Hematopoietic multipotent progenitor cell treated with erythropoietin and hydrocortisone succinate and interleukin-3 and kit ligand, for 6 days (in vitro differentiated cells): Measurements from ENCODE around the gene ARL15.
A peak's percentile ranks its signal among the peaks of the same experiment; 100 is the strongest.

Experiments
- DNase-seq: peaks from one replicate; pipeline ENCODE4 v3.0.0-alpha.2; 2015

ARL15 gene

DNA sequence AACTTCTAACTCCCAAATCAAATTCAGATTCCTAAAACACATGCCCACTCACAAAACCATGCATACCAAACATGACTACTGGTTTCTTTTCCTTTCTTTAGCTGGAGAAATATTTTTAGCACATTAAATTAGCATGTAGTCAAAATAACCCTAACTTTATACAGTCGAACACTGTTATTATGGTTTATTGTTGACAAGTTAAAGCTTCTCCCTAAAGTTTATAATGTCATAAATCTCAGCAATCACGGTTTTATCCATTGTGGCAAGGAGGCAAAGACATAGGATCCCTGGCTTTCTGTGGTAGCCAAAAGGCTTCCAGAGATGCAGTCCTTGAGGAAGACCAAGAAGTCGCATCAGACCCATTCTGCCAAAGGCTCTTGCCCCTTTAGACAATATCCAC is 27.5 kb downstream of the ARL15 start:
- no peak for DNase-seq

- no peak for DNase-seq
Measured at GRCh38 chr5:54281960-54282692, 28.2 kb downstream of the ARL15 start.

- no peak for DNase-seq
Measured at GRCh38 chr5:54279960-54280359, 30.4 kb downstream of the ARL15 start.

DNA sequence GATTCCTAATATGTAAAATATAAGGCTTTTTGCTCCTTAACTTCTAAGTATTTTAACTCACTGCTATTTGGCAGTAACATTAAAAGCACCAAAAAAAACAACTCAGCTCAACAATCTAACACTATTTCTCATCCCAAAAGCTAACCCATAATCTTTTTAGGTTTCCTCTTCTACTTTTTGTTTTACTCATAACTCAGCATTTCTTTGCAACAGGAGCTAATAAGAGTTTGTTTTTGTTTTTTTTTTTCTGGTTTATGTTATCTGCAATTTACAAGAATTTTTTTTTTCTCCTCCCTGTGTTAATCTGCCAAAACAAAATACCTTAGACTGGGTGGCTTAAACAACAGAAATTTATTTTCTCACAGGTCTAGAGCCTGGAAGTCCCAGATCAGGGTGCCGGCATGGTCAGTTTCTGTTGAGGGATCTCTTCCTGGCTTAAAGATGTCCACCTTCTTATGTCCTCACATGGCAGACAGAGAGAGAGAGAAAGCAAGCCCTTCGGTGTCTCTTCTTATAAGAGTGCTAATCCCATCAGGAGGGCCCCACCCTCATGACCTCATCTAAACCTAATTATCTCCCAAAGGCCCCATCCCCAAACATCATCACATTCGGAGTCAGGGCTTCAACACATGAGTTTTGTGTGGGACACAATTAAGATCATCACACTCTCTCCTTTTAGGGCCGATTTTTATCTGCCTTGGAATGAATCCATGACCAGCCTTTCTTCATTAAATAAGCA is 31.2 kb downstream of the ARL15 start:
- DNase-seq = no peak

- DNase-seq = no peak
Measured at GRCh38 chr5:54278036-54278830, 32.1 kb downstream of the ARL15 start.

DNA sequence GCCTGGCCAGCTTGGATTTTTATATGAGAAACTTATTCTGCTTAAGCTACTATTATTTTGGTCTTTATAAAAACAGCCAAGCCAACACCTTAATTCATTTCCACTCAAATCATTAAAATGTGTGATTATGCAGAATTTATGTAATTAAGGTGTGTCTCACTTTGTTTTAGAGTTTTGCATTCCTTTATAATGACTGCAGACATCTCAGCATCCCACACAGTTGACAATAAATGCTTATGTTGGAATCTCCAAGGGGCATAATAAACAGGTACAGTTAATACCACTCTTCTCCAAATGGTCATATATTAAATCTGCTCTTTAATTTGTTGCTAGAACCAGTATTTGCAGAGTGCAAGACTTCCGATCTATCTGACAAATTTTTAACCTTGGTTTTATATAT is 34.3 kb downstream of the ARL15 start:
- DNase-seq = no peak

- DNase-seq = no peak
Measured at GRCh38 chr5:54275361-54275760, 35.0 kb downstream of the ARL15 start.

- DNase-seq = no peak
Measured at GRCh38 chr5:54274944-54275343, 35.4 kb downstream of the ARL15 start.

GRCh38 chr5:54273715-54274114 is 36.7 kb downstream of the ARL15 start:
- DNase-seq = no peak

DNA sequence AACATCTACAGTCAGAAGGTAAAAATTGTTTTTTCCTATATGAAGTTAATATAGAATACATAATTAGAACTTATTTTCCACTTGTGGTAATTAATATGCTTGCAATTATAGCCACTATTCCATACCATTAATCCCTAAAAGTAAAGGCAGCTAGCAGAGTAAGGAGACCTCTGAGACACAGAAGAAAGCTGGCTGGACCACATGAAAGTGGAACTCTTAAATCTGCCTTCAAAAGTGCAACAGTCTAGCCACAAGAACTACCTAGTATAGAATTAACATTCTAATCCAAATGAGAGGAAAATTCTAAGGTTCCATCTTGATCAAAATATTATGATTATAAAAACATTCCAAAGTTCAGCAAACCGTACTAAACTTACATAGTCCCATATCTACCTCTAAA is 37.6 kb downstream of the ARL15 start:
- DNase-seq = no peak

DNA sequence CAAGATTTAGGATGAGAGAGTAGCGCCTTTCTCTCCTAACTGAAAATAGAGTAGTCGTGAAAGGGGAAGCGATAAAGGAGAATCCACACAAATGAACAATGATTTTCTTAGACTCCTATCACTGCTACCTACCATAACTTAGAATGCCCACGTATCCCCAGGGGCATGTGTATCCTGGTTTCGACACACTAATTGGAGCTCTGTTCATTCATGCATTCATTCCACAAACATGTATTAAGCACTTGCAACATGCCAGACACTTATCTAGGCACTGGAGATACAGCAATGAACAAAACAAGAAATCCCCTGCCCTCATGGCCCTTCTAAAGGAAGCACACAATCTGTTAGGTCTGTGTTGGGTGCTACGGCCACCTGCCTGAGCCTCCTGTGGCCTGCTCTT is 40.0 kb downstream of the ARL15 start:
- no peak for DNase-seq

GRCh38 chr5:54264574-54264973 is 45.8 kb downstream of the ARL15 start:
- no peak for DNase-seq

DNA sequence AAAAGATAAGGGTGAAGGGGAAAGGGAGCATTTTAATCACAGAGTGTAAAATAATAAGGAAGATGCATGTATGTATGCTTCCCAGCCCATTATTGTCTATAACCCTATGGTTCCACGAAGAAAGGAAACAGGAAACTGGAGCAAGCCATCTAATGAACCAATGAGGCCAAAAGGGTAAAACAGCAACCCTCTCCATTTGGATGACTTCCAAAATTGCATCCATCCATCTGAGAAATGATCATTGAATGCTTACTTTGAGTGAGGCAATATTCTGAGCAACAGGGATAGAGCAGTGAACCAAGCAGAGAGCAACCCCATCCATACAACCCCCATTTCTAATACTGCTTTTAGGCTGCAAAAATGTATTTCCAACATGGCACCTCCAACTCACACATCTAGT is 46.9 kb downstream of the ARL15 start:
- DNase-seq = no peak

- no peak for DNase-seq
Measured at GRCh38 chr5:54261596-54261995, 48.8 kb downstream of the ARL15 start.

DNA sequence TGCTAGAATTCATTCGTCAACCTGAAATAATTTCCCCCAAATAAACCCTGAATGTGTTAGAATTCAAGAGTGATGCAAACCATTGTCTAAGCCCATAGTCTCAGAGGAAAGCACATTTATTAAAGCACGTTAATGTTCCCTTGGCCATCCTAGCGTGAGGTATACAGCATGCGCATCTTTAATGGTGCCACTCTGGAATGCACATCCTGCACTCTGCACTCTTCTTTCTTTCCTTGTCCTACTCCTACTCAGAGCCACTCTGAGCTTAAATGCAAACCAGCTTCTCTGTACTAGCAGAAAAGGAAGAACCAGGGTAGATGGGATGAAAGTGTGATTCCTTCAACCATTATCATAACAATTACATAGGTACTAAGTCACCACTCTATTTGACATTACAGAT is 50.4 kb downstream of the ARL15 start:
- no peak for DNase-seq

- DNase-seq = no peak
Measured at GRCh38 chr5:54259090-54259489, 51.3 kb downstream of the ARL15 start.

- no peak for DNase-seq
Measured at GRCh38 chr5:54257366-54258118, 52.8 kb downstream of the ARL15 start.

DNA sequence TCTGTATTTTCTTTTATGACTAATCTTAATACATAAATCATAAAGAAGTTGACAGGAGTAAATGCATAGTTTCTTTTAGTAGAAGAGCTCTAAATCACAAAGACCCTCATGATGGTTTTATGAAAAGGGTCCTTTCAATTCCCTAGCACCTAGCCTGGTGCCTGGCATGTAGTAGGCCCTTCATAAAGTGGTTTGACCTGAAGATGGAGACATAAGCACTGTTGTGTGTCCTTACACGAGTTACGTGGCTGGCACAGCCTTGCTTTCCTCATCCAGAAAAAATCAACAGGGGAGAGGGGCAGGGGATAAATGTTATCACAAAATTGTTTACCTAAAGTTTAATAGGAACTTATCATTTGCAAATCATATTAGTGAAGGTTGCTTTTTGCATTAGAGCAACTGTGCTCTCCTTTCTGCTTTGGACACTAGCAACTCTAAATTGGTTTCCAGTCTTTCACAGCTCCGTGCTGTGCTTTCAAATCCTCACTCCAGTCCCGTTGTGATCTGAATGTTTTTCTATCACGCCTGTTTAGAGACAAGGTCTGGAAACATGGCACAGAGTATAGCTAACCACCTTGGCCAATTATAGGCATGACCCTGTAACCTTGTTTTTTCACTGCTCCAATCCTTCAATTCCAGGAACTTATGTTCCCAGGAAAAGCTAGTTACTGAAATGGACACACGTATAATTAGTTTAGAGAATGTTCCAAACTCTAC is 55.7 kb downstream of the ARL15 start:
- peak; percentile 23 for DNase-seq

DNA sequence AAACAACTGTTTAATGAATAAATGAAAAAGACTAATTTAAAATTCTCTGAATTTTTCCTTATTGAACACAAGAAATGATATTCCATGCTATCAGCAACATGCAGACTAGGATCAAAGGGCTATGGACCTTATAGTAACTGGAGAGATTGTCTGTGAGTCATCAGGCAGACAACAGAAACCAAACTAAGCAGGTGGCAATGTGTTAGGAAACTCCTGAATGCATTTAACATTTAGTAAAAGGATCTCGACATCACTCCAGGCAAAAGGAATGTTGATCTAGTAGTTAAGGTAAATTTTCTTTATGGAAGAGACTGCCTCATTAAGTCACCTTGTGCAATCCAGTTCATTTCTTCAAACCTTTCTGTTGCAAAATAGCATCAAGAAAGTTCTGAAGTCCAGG is 58.4 kb downstream of the ARL15 start:
- peak; percentile 24 for DNase-seq

DNA sequence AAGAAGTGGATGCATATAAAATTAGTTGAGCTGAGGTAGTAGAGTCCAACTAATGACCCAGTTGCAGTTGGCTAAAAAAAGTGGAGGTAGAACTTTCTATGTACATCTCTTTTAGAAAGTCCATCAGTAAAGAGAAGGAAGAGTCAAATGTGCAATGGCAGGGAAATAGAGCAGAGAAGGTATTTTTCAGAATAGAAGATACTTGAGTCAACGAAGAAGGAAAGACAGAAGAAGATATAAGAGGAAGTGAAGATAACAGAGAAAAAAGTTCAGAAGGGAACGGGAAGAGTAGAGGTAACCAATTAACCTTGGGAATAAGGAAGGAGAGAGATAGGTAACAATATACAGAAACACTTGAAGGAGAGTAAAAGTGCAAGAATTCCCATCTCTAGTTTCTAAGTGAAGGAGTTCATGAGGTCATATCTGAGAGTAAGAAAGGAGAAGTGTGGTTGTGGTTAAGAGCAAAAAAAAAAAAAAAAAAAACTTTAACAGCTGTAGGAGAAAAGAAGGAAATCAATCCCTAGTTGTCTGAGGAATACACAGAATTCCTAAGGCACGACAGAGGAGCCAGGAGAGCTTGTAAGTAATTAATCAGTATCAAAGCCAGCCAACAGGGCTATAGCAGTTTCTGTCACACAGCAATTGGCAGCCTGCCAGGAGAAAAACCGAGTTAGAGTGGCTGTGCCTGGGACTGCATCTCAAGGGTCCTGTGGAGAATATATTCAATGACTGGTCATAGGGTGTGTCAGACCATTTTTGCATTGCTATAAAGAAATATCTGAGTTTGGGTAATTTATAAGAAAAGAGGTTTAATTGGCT is 61.0 kb downstream of the ARL15 start:
- DNase-seq = peak; percentile 91

DNA sequence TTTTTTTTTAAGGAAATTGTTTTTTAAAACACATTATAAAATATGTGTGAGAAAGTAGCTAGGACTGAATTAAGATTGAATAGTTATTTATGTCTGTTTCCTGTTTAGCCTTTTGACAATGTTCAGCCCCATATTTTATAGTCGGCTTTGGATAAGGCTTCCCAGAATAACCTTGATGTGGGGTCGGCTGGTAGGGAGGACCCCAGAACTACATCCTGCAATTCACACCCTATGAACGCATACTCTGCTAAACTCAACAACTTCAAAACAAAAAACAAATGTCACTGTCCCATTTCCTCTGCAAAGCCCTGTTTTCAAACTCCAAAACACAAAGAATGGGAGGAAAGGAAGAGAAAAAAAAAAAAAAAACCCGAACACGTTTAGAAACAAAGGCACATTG is 63.1 kb downstream of the ARL15 start:
- DNase-seq = no peak
